Natural killer cell (primary cell): ENCODE results near the gene PRKAR1A. TPM values are rescaled to one million over a fixed set of nuclear protein-coding genes. Genes with fewer than 3 reads are reported as not detected.

Experiments
- ATAC-seq, 3 donors: fragments of 150-1000 bp in 2 of 3; fragments of 200-7000 bp in 1 of 3; cut with Tn5 transposase; 1 replicate in 1 of 3; 2 replicates in 2 of 3; pipeline ENCODE4 v1.10.0; 2021; ENCODE audit warnings: mild to moderate bottlenecking in 2 of 3, moderate library complexity in 2 of 3
- DNase-seq, 2 donors: peaks; one replicate each; pipeline versions ENCODE4 v3.0.0 to v3.0.0-alpha.2; 2013 to 2021; ENCODE audit warnings: mixed read lengths in 1 of 2
- H3K27ac ChIP-seq: one replicate; pipeline ENCODE4 v1.5.1; 2013; ENCODE audit warnings: mild to moderate bottlenecking, low read length
- H3K27me3 ChIP-seq: one replicate; pipeline ENCODE4 v1.6.1; 2013; ENCODE audit warnings: low read length; ENCODE audit not compliant: control insufficient read depth, insufficient read depth
- H3K36me3 ChIP-seq: one replicate; pipeline ENCODE4 v1.6.1; 2013; ENCODE audit warnings: low read length; ENCODE audit not compliant: control insufficient read depth, insufficient read depth
- H3K4me1 ChIP-seq: one replicate; pipeline ENCODE4 v1.6.1; 2013; ENCODE audit warnings: low read length; ENCODE audit not compliant: control insufficient read depth, insufficient read depth
- H3K4me3 ChIP-seq: one replicate; pipeline ENCODE4 v1.5.1; 2013; ENCODE audit warnings: low read length
- H3K9me3 ChIP-seq: one replicate; pipeline ENCODE4 v1.6.1; 2013; ENCODE audit warnings: low read length; ENCODE audit not compliant: control insufficient read depth, insufficient read depth
- H3K27ac Mint-ChIP-seq, 2 donors: one replicate each; pipeline ENCODE4 v1.8.0; 2022; ENCODE audit warnings: mild to moderate bottlenecking in 2 of 2, mixed read lengths in 2 of 2, moderate library complexity in 1 of 2
- H3K27me3 Mint-ChIP-seq, 2 donors: one replicate each; pipeline ENCODE4 v1.8.0; 2022; ENCODE audit warnings: low read depth in 2 of 2, mixed read lengths in 2 of 2
- H3K36me3 Mint-ChIP-seq: one replicate; pipeline ENCODE4 v1.8.0; 2022; ENCODE audit warnings: mixed read lengths
- H3K4me1 Mint-ChIP-seq, 2 donors: one replicate each; pipeline ENCODE4 v1.8.0; 2022; ENCODE audit warnings: mixed read lengths in 2 of 2
- H3K4me3 Mint-ChIP-seq: one replicate; pipeline ENCODE4 v1.8.0; 2022; ENCODE audit warnings: mild to moderate bottlenecking, moderate library complexity, mixed read lengths
- H3K9me3 Mint-ChIP-seq, 2 donors: one replicate each; pipeline ENCODE4 v1.8.0; 2022; ENCODE audit warnings: mixed read lengths in 2 of 2
- CTCF ChIP-seq: fragments of 200-600 bp; IDR thresholded peaks from one replicate; pipeline ENCODE4 v1.8.0; 2022; ENCODE audit warnings: antibody characterized with exemption
- WGBS: methylation state at CpG from one replicate; pipeline ENCODE4 v1.1.7; 2013; ENCODE audit warnings: missing lambda C conversion rate; ENCODE audit not compliant: insufficient coverage; 5-methylcytosine and 5-hydroxymethylcytosine counted together
- intact Hi-C: fragments of 100-400 bp; cut with micrococcal nuclease; formaldehyde crosslinking; loops from one replicate; pipeline ENCODE4 v1.14.2; 2022
- total RNA-seq, 4 donors: library from RNA; stranded (reverse); fragments of 120-200 nt in 1 of 4; gene quantifications; one replicate each; pipeline versions ENCODE4 v1.2.3 to v1.2.4, GENCODE V29; 2013 to 2022

The PRKAR1A gene
- total RNA-seq, 3 donors from 2014 or later (not counting 1 experiment from before 2014, with no cell fraction given): 215 to 267 (median 234) TPM

- H3K9me3 Mint-ChIP-seq: no peaks in the 10 kb centered on the region
- H3K4me1 ChIP-seq: peaks cover 14% of the 10 kb centered on the region
- TF ChIP-seq CTCF: no peak
- no peak overlapping the region for H3K27ac ChIP-seq
- no peaks in the 10 kb centered on the region for H3K36me3 ChIP-seq
- intact Hi-C loops: no loop called here
- H3K4me3 ChIP-seq: no peak overlapping the region
- H3K27ac Mint-ChIP-seq: no peak overlapping the region
- DNase-seq (no peak), ATAC-seq (no peak)
- peaks cover 26 to 33% of the 10 kb centered on the region in 2 donors for H3K4me1 Mint-ChIP-seq
- 89% methylated on average over 4 of the region's 4 CpGs for WGBS
- no peak overlapping the region for H3K4me3 Mint-ChIP-seq
- no peaks in the 10 kb centered on the region for H3K27me3 ChIP-seq
- H3K9me3 ChIP-seq: no peaks in the 10 kb centered on the region
- no peaks in the 10 kb centered on the region for H3K36me3 Mint-ChIP-seq
- peaks cover 0 to 11% of the 10 kb centered on the region in 2 donors for H3K27me3 Mint-ChIP-seq
Measured at GRCh38 chr17:68495081-68495480, 17.1 kb upstream of the PRKAR1A start.

GRCh38 chr17:68497885-68498319 lies 14.3 kb upstream of the PRKAR1A start:
- Histone ChIP-seq H3K4me3 (no peak overlapping the region), H3K9me3 (no peaks in the 10 kb centered on the region), H3K27me3 (no peaks in the 10 kb centered on the region), H3K27ac (peak overlapping the region; percentile 63), H3K4me1 (peaks cover 11% of the 10 kb centered on the region), H3K36me3 (no peaks in the 10 kb centered on the region)
- peaks cover 17 to 23% of the 10 kb centered on the region in 2 donors for H3K4me1 Mint-ChIP-seq
- peak in 1 of 2 donors; percentile 25 for DNase-seq
- peak; percentile 34 to 53 (median 44) for ATAC-seq
- H3K27ac Mint-ChIP-seq: peak overlapping the region in 1 of 2 donors; percentile 28
- 0% methylated on average over 3 of the region's 3 CpGs for WGBS
- H3K9me3 Mint-ChIP-seq: no peaks in the 10 kb centered on the region
- no peak for TF ChIP-seq CTCF
- H3K36me3 Mint-ChIP-seq: no peaks in the 10 kb centered on the region
- H3K4me3 Mint-ChIP-seq: peak overlapping the region; percentile 21
- intact Hi-C loops: no loop called here
- H3K27me3 Mint-ChIP-seq: peaks cover 3 to 5% of the 10 kb centered on the region in 2 donors

DNA sequence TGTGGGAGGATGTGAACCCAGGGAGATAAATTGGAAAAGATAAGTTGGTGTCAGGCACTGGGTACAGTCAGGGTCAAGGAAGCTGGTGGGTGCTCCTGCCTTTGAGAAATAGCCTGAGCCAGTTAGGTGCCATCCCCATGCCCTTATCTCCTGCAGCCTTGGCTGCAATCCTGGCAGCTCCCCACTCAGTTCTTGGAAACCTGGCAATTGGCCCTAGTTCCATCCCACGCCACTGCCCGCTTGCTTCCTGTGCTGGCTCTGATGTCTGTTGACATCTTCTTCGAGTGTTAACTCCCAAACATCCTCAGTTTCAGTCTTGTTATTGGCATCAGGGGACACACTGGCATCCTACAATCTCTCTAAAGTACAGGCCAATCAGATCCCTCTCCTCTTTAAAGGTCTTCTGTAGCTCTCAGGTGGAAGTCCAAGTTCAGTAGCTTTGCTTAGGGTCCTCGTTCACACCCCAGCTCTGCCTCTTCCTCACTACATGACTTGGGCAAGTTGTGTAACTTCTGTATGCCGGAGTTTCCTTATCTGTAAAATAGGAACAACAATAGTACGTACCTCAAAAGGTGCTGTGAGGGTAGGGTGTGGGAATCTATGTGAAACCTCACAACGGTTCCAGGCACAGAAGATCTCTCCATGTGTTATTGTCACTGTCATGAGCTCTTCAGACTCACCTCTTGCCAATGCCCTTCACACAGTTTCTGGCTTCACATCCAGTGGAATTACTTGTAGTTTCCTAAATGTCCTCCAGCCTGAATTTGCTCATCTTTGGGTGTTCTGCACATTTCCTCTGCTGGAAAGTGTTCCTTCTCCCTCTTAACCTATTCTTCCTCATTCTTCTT lies 13.5 kb upstream of the PRKAR1A start:
- Mint-ChIP-seq H3K36me3 (no peaks in the 10 kb centered on the region), H3K4me3 (peak overlapping the region; percentile 21), H3K27ac (peak overlapping the region in 1 of 2 donors; percentile 28), H3K9me3 (no peaks in the 10 kb centered on the region), H3K27me3 (peaks cover 3 to 5% of the 10 kb centered on the region in 2 donors), H3K4me1 (peaks cover 17 to 23% of the 10 kb centered on the region in 2 donors)
- Histone ChIP-seq H3K36me3 (no peaks in the 10 kb centered on the region), H3K27ac (peak overlapping the region; percentile 63), H3K4me3 (no peak overlapping the region), H3K9me3 (no peaks in the 10 kb centered on the region), H3K27me3 (no peaks in the 10 kb centered on the region), H3K4me1 (peaks cover 11% of the 10 kb centered on the region)
- intact Hi-C loops: no loop called here
- DNase-seq (no peak), ATAC-seq (peak in 1 of 3 donors; percentile 24)
- no peak for TF ChIP-seq CTCF
- 69% methylated on average over 7 of the region's 7 CpGs for WGBS
